ENCODE measurements around the gene COX6A1.

Gene COX6A1

DNA sequence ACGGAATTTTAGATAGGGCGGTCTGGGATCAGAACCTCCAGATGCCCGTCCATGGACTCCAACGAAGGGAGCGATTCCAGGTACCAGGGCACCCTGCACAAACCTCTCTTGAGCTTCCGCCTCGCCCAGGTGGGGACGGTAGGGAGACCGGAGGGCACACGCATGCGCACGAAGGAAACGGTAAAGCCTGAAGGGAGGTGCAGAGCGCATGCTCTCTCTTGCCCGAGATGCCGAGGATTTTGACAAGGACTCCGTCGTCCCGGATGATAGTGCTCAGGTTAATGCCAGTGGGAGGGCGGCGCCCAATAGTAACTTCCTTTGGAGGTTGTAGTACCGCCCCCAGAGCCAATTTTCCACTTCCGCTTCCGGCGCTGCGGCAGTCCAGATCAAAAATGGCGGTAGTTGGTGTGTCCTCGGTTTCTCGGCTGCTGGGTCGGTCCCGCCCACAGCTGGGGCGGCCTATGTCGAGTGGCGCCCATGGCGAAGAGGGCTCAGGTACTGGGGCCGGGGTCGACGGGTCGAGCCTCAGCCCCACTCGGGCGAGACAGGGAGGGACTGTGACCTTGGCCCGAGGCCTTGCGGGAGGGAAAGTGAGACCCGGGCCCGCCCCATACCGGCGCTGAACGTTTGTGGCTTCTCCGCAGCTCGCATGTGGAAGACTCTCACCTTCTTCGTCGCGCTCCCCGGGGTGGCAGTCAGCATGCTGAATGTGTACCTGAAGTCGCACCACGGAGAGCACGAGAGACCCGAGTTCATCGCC lies at the start of gene COX6A1:
Gene COX6A1 (plus strand): TSS at position 379 of the 760 bp plus-strand sequence. CDS start 14 bp downstream, at position 393.
- DNase-seq (ENCODE audit: low spot score): peak; percentile 94

- DNase-seq (ENCODE audit: low spot score): no peak
These were observed 49.0 kb upstream of the COX6A1 start for GRCh38 chr12:120388691-120389481.

DNA sequence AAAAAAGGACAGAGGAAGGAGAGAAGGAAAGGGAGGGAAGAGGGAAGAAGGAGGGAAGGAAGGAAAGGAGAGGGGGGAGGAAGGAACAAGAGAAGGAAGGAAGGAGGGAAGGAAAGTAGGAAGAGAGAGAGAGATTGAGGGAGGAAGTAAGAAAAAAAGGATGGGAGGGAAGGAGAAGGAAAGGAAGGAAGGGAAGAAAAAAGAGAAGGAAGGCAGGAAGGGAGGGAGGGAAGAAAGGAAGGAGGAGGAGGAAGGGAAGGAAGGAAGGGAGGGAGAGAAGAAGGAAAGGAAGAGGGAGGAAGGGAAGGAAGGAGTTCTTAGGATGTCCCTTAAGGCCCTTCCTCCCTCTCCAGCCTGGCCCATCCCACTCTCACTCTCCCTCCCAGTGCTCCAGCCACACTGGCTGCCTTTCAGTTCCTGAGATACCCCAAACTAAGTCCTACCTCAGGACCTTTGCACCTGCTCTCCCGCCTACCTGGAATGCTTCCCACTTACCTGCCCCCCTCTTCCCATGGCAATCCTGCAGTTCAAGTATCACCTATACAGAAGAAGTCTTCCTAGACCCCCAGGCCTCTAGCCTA lies 47.3 kb upstream of the COX6A1 start:
- DNase-seq (ENCODE audit: low spot score): no peak

- no peak for DNase-seq (ENCODE audit: low spot score)
These were observed 43.2 kb upstream of the COX6A1 start for GRCh38 chr12:120394483-120395367.

GRCh38 chr12:120397824-120398540 lies 39.9 kb upstream of the COX6A1 start:
- DNase-seq (ENCODE audit: low spot score): no peak

DNA sequence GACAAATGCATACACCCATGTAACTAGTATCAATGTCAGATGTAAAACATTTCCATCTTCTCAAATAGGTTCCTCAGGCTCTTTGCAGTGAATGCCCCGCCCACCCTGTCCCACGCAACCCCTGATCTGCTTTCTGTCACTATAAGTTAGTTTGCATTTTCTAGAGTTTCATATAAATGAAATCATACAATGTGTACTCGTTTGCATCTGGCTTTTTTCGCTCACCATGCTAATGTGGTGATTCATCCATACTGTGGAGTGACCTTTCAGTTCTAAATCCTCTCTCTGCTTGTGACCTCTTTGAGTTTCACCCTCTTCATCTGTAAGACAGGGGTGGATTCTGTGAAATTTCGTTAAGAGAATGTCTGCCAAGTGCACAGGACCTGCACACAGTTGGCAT lies 38.4 kb upstream of the COX6A1 start:
- no peak for DNase-seq (ENCODE audit: low spot score)

DNA sequence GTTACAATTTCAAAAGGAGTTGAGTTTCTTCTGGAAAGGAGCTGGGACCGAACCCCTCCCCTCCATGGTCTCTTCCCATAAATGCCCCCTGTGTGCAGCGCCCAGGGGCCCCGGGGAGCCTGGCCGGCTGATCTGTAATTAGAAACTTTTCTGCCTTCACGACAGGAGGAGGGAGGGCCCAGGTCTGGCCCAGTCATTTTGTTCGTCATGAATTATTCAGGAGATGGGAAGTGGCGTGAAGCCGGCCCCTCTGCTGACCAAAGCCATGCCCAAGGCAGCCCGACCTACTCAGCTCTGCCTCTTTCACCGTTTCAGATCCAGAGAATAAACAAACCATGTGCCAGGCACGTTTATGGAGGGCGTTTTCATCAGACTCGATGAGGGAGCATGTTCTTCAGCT lies 35.7 kb upstream of the COX6A1 start:
- no peak for DNase-seq (ENCODE audit: low spot score)

- no peak for DNase-seq (ENCODE audit: low spot score)
These were observed 34.0 kb upstream of the COX6A1 start for GRCh38 chr12:120403869-120404268.

GRCh38 chr12:120404271-120404670 lies 33.6 kb upstream of the COX6A1 start:
- DNase-seq (ENCODE audit: low spot score): no peak

GRCh38 chr12:120406069-120406468 lies 31.8 kb upstream of the COX6A1 start:
- no peak for DNase-seq (ENCODE audit: low spot score)

GRCh38 chr12:120406553-120406952 lies 31.4 kb upstream of the COX6A1 start:
- DNase-seq (ENCODE audit: low spot score): no peak

GRCh38 chr12:120408771-120409170 lies 29.1 kb upstream of the COX6A1 start:
- DNase-seq (ENCODE audit: low spot score): no peak

DNA sequence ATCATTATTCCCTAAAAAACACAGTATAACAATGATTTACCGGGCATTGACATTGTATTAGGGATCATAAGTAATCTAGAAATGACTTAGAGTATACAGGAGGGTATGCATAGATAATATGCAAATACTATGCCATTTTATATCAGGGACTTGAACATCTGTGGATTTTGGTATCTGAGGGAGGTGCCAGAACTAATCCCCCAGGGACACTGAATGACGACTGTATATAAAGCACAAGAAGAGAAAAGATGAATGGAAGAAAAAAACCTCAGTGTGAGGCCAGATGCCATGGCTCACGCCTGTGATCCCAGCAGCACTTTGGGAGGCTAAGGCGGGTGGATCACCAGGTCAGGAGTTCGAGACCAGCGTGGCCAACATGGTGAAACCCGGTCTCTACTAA lies 25.5 kb upstream of the COX6A1 start:
- DNase-seq (ENCODE audit: low spot score): no peak

GRCh38 chr12:120413901-120414695 lies 23.8 kb upstream of the COX6A1 start:
- no peak for DNase-seq (ENCODE audit: low spot score)

GRCh38 chr12:120416490-120417216 lies 21.3 kb upstream of the COX6A1 start:
- DNase-seq (ENCODE audit: low spot score): no peak

DNA sequence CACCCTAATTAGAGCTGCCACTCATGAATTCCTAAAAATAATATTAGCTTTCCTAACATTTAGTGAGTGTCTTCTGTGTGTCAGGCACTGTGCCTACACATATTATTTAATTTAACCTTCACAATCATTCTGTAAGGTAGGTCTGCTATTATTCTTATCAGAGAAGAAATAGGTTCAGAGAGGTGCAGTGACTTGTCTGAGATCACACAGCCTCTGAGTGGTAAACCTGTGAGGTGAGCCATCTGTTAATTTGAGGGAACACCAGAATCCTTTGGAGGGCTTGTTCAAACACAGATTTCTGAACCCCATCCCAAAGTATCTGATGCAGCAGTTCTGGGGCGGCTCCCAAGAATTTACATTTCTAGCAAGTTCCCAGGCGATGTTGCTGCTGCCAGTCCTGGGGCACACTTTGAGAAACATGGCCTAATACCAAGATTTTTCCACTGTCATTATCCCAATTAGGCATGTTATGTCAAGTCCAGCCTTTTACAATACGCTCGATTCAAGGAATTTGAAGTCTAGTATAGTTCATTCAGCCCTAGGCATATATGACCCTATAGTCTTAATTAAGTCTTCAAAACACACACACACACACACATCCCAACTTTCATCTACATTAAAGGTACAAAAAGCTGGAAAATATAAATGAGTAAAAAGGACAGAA lies 19.9 kb upstream of the COX6A1 start:
- no peak for DNase-seq (ENCODE audit: low spot score)

GRCh38 chr12:120421701-120422100 lies 16.2 kb upstream of the COX6A1 start:
- no peak for DNase-seq (ENCODE audit: low spot score)

- DNase-seq (ENCODE audit: low spot score): no peak
These were observed 14.9 kb upstream of the COX6A1 start for GRCh38 chr12:120422892-120423456.

GRCh38 chr12:120425797-120426196 lies 12.1 kb upstream of the COX6A1 start:
- DNase-seq (ENCODE audit: low spot score): no peak

Measured in HuH-7 (cell line).